SU-DHL-6 (cell line): ENCODE data around the gene EML1.

Source experiments
- H2AFZ ChIP-seq: fragments of 200-600 bp; sonication (generic); 2 replicates; pipeline ENCODE4 v1.6.1; 2014; ENCODE audit warnings: low read depth, mild to moderate bottlenecking, moderate library complexity, mixed read lengths, antibody characterized with exemption, low read length; ENCODE audit not compliant: severe bottlenecking
- H3F3A ChIP-seq: fragments of 200-600 bp; shearing (Covaris generic); 2 replicates; pipeline ENCODE4 v1.6.0; 2016; ENCODE audit warnings: antibody characterized with exemption, mild to moderate bottlenecking; ENCODE audit not compliant: insufficient read depth
- H3K27ac ChIP-seq: fragments of 200-600 bp; sonication (generic); 2 replicates; pipeline ENCODE4 v1.5.1; 2016; ENCODE audit warnings: low read depth, mild to moderate bottlenecking, low read length, moderate library complexity, mixed read lengths
- H3K27me3 ChIP-seq: fragments of 200-600 bp; sonication (generic), shearing (Covaris generic); 2 replicates; pipeline ENCODE4 v1.6.0; 2014; ENCODE audit warnings: mild to moderate bottlenecking, low read length
- H3K36me3 ChIP-seq: fragments of 200-600 bp; sonication (generic); 2 replicates; pipeline ENCODE4 v1.6.1; 2014; ENCODE audit warnings: mild to moderate bottlenecking, low read length, mixed read lengths
- H3K4me2 ChIP-seq: fragments of 300-600, 200-600 bp; shearing (Covaris generic), sonication (generic); 2 replicates; pipeline ENCODE4 v1.6.0; 2014; ENCODE audit warnings: low read length, low read depth, mild to moderate bottlenecking; ENCODE audit not compliant: poor library complexity, severe bottlenecking
- H3K4me3 ChIP-seq: fragments of 200-600 bp; sonication (generic); 2 replicates; pipeline ENCODE4 v1.5.1; 2014; ENCODE audit warnings: antibody characterized with exemption, low read length, mild to moderate bottlenecking, mixed read lengths; ENCODE audit not compliant: insufficient read depth, poor library complexity, severe bottlenecking
- H3K79me2 ChIP-seq: fragments of 200-600 bp; sonication (generic); 2 replicates; pipeline ENCODE4 v1.6.1; 2014; ENCODE audit warnings: mild to moderate bottlenecking, low read length, moderate library complexity; ENCODE audit not compliant: insufficient read depth
- H3K9ac ChIP-seq: fragments of 200-600 bp; sonication (generic); 2 replicates; pipeline ENCODE4 v1.7.0; 2014; ENCODE audit warnings: mild to moderate bottlenecking, low read length
- H3K9me2 ChIP-seq: fragments of 200-600 bp; sonication (generic); replicated peaks from 2 replicates; pipeline ENCODE4 v1.6.1; 2014; ENCODE audit warnings: low read length; ENCODE audit not compliant: insufficient read depth
- H3K9me3 ChIP-seq: fragments of 200-600 bp; sonication (generic); 2 replicates; pipeline ENCODE4 v1.6.1; 2014; ENCODE audit warnings: low read length, mixed read lengths; ENCODE audit not compliant: insufficient read depth
- H4K20me1 ChIP-seq: fragments of 200-600 bp; sonication (generic); 2 replicates; pipeline ENCODE4 v1.6.1; 2014; ENCODE audit warnings: low read depth, mild to moderate bottlenecking, antibody characterized with exemption, low read length, moderate library complexity, mixed read lengths
- CTCF ChIP-seq: fragments of 200-600 bp; sonication (generic); IDR thresholded peaks from one replicate; pipeline ENCODE4 v1.5.1; 2017; ENCODE audit warnings: antibody characterized with exemption, mild to moderate bottlenecking, low read length, moderate library complexity; ENCODE audit not compliant: insufficient read depth, poor library complexity, severe bottlenecking
- EZH2phosphoT487 ChIP-seq: fragments of 200-600 bp; sonication (generic), shearing (Covaris generic); conservative IDR thresholded peaks from 2 replicates; pipeline ENCODE4 v1.6.1; 2018; ENCODE audit warnings: mild to moderate bottlenecking, antibody characterized with exemption, low read length, moderate library complexity, mixed read lengths

Gene EML1

GRCh38 chr14:99807413-99808153 lies 14.4 kb downstream of the EML1 start:
- no peaks in the 10 kb centered on the region for H3K79me2 ChIP-seq
- TF ChIP-seq EZH2phosphoT487 (no peak), CTCF (no peak)
- no peak overlapping the region for H3K9ac ChIP-seq
- no peaks in the 10 kb centered on the region for H4K20me1 ChIP-seq
- no peaks in the 10 kb centered on the region for H3K27me3 ChIP-seq
- no peaks in the 10 kb centered on the region for H3F3A ChIP-seq
- H3K9me3 ChIP-seq, result no peaks in the 10 kb centered on the region
- H3K4me2 ChIP-seq, result no peak overlapping the region
- H3K4me3 ChIP-seq, result no peak overlapping the region
- no peaks in the 10 kb centered on the region for H3K9me2 ChIP-seq
- no peak overlapping the region for H3K27ac ChIP-seq
- H3K36me3 ChIP-seq, result no peaks in the 10 kb centered on the region
- H2AFZ ChIP-seq, result no peak overlapping the region

GRCh38 chr14:99808154-99808505 lies 14.9 kb downstream of the EML1 start:
- no peaks in the 10 kb centered on the region for H4K20me1 ChIP-seq
- no peaks in the 10 kb centered on the region for H3K9me3 ChIP-seq
- H3K27ac ChIP-seq, result no peak overlapping the region
- no peaks in the 10 kb centered on the region for H3K36me3 ChIP-seq
- no peak overlapping the region for H3K9ac ChIP-seq
- no peak overlapping the region for H3K4me3 ChIP-seq
- no peak overlapping the region for H2AFZ ChIP-seq
- no peak overlapping the region for H3K4me2 ChIP-seq
- H3F3A ChIP-seq, result no peaks in the 10 kb centered on the region
- TF ChIP-seq EZH2phosphoT487, result no peak
- no peak for TF ChIP-seq CTCF
- no peaks in the 10 kb centered on the region for H3K9me2 ChIP-seq
- H3K27me3 ChIP-seq, result no peaks in the 10 kb centered on the region
- H3K79me2 ChIP-seq, result no peaks in the 10 kb centered on the region

GRCh38 chr14:99808515-99808914 lies 15.3 kb downstream of the EML1 start:
- H3K9me2 ChIP-seq, result no peaks in the 10 kb centered on the region
- no peaks in the 10 kb centered on the region for H3K79me2 ChIP-seq
- H3K4me2 ChIP-seq, result no peak overlapping the region
- H2AFZ ChIP-seq, result no peak overlapping the region
- TF ChIP-seq CTCF (no peak), EZH2phosphoT487 (no peak)
- H3F3A ChIP-seq, result no peaks in the 10 kb centered on the region
- H4K20me1 ChIP-seq, result no peaks in the 10 kb centered on the region
- H3K36me3 ChIP-seq, result no peaks in the 10 kb centered on the region
- H3K9ac ChIP-seq, result no peak overlapping the region
- no peak overlapping the region for H3K27ac ChIP-seq
- H3K27me3 ChIP-seq, result no peaks in the 10 kb centered on the region
- no peak overlapping the region for H3K4me3 ChIP-seq
- no peaks in the 10 kb centered on the region for H3K9me3 ChIP-seq
